SU-DHL-6 (cell line): Measurements from ENCODE around the gene NCKAP5.

ENCODE experiments used
- EZH2phosphoT487 ChIP-seq: fragments of 200-600 bp; sonication (generic), shearing (Covaris generic); conservative IDR thresholded peaks from 2 replicates; pipeline ENCODE4 v1.6.1; 2018; ENCODE audit warnings: mild to moderate bottlenecking, antibody characterized with exemption, low read length, moderate library complexity, mixed read lengths
- TF ChIP-seq, protein P1 (sequence below): fragments of 200-600 bp; sonication (generic); IDR thresholded peaks from one replicate; pipeline ENCODE4 v1.5.1; 2017; ENCODE audit warnings: antibody characterized with exemption, mild to moderate bottlenecking, low read length, moderate library complexity; ENCODE audit not compliant: insufficient read depth, poor library complexity, severe bottlenecking

DNA sequence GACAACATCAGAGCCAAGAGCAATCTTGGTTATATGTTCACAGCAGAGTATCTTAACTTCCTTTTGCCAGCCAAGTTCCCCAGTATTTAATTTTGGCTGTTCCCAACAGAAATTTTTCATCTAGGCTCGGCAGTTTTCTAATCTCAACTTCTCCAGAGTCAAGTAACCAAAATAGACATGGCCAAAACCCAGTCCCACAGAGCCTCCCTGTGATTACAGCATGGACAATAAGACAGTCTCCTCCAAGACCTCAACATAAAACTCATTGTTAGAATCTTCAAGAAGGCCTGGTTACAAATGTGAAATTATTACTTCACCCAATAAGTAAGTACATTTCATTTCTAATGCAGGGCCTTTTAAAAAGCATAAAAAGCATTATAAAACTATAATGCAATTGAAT is 445.7 kb downstream of the NCKAP5 start:
- TF ChIP-seq, protein P1, sequence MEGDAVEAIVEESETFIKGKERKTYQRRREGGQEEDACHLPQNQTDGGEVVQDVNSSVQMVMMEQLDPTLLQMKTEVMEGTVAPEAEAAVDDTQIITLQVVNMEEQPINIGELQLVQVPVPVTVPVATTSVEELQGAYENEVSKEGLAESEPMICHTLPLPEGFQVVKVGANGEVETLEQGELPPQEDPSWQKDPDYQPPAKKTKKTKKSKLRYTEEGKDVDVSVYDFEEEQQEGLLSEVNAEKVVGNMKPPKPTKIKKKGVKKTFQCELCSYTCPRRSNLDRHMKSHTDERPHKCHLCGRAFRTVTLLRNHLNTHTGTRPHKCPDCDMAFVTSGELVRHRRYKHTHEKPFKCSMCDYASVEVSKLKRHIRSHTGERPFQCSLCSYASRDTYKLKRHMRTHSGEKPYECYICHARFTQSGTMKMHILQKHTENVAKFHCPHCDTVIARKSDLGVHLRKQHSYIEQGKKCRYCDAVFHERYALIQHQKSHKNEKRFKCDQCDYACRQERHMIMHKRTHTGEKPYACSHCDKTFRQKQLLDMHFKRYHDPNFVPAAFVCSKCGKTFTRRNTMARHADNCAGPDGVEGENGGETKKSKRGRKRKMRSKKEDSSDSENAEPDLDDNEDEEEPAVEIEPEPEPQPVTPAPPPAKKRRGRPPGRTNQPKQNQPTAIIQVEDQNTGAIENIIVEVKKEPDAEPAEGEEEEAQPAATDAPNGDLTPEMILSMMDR = no peak
- TF ChIP-seq EZH2phosphoT487 = no peak
